ENCODE results near the gene ADGRG7. TPM values are rescaled to one million over a fixed set of nuclear protein-coding genes. Genes with fewer than 3 reads are reported as not detected.
"Not testable (repeated sequence)": the region's sequence is repeated elsewhere in the genome, so short reads cannot be mapped to it uniquely, and the experiment has no call there.

Gene ADGRG7
- polyA plus RNA-seq, 4 donors = 25.9 to 90.1 (median 48.2) TPM

DNA sequence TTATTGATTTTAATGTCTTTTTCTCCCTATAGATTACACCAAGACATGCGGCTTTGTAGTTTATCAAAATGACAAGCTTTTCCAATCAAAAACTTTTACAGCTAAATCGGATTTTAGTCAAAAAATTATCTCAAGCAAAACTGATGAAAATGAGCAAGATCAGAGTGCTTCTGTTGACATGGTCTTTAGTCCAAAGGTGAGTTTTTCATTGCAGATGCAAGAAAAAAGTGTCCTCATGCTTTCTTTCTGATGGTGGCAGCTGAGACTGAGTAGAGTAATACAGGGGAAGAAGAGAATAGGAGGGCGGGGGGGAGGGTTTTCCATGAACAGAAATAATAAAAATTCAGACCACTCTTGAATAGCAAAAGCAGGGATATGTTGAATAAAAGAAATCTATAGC is 36.5 kb downstream of the ADGRG7 start:
- no peak for FAIRE-seq
- Histone ChIP-seq H3K9me3 (ENCODE audit: control insufficient read depth in 2 of 2, insufficient read depth in 1 of 2, low read depth in 1 of 2, low read length in 1 of 2) (no peaks in the 10 kb centered on the region), H3K27me3 (ENCODE audit: control insufficient read depth in 3 of 3, insufficient read depth in 3 of 3, low read length in 3 of 3) (no peaks in the 10 kb centered on the region), H3K27ac (ENCODE audit: low read depth in 1 of 3, low read length in 2 of 3) (no peak overlapping the region), H3K4me1 (ENCODE audit: control insufficient read depth in 3 of 3, insufficient read depth in 2 of 3, low read depth in 1 of 3, low read length in 2 of 3) (peaks cover 0 to 18% (median 0%) of the 10 kb centered on the region in 3 donors), H3K36me3 (ENCODE audit: control insufficient read depth in 3 of 3, insufficient read depth in 2 of 3, low read depth in 1 of 3, low read length in 3 of 3) (peaks cover 0 to 17% (median 11%) of the 10 kb centered on the region in 3 donors), H3K4me3 (ENCODE audit: low read depth in 1 of 3, low read length in 3 of 3) (no peak overlapping the region)
- DNase-seq = peak in 1 of 2 donors; percentile 31
- WGBS, 3 donors = 80 to 85% (median 85%) methylated on average over 3 of the region's 3 CpGs

DNA sequence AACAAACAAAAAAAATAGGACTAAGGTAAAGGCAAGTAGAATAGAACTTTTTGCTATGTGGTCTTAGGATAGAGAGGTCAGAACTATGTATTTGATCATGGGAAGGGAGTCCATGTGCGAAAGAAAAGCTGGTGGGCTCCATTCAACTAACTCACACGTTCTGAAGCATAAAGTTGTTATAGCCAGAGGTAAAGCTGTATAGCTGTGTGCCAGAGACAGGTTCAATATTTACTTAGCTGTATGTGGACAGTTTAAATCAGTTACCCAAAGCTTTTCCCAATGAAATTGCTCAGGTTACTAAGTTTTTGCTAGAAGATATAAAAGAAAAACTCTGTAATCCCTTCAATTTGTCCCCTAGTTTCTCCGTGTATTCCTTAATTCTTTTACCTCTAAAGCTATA is 37.8 kb downstream of the ADGRG7 start:
- Histone ChIP-seq H3K4me1 (ENCODE audit: control insufficient read depth in 3 of 3, insufficient read depth in 2 of 3, low read depth in 1 of 3, low read length in 2 of 3) (peaks cover 0 to 8% (median 0%) of the 10 kb centered on the region in 3 donors), H3K36me3 (ENCODE audit: control insufficient read depth in 3 of 3, insufficient read depth in 2 of 3, low read depth in 1 of 3, low read length in 3 of 3) (peaks cover 0 to 17% (median 11%) of the 10 kb centered on the region in 3 donors), H3K9me3 (ENCODE audit: control insufficient read depth in 2 of 2, insufficient read depth in 1 of 2, low read depth in 1 of 2, low read length in 1 of 2) (no peaks in the 10 kb centered on the region), H3K27ac (ENCODE audit: low read depth in 1 of 3, low read length in 2 of 3) (no peak overlapping the region), H3K4me3 (ENCODE audit: low read depth in 1 of 3, low read length in 3 of 3) (no peak overlapping the region), H3K27me3 (ENCODE audit: control insufficient read depth in 3 of 3, insufficient read depth in 3 of 3, low read length in 3 of 3) (no peaks in the 10 kb centered on the region)
- FAIRE-seq = no peak
- 71 to 84% (median 83%) methylated on average over 3 of the region's 3 CpGs for WGBS, 3 donors
- no peak for DNase-seq

DNA sequence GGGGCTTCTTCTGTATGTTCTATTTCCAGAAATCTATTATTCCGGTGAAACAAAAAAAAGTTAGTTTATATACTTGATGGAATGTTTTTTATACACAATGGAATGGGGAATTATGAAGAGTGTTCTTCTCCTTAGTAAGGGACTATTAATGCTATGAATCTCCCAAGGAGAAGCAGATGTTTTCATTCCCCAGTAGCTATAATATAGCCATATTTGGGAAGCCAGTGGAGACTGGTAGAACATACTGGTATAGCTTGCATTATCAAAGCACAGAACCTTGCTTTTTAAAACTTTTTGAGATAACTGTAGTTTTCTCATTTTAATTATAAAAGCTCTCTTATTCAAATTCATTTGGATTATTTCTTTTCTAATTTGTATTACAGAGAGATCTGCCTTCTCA is 38.3 kb downstream of the ADGRG7 start:
- DNase-seq (no peak), FAIRE-seq (no peak)
- peaks cover 0 to 17% (median 12%) of the 10 kb centered on the region in 3 donors for H3K36me3 ChIP-seq (ENCODE audit: control insufficient read depth in 3 of 3, insufficient read depth in 2 of 3, low read depth in 1 of 3, low read length in 3 of 3)
- no peaks in the 10 kb centered on the region for H3K9me3 ChIP-seq (ENCODE audit: control insufficient read depth in 2 of 2, insufficient read depth in 1 of 2, low read depth in 1 of 2, low read length in 1 of 2)
- no peak overlapping the region for H3K27ac ChIP-seq (ENCODE audit: low read depth in 1 of 3, low read length in 2 of 3)
- peaks cover 0 to 5% (median 0%) of the 10 kb centered on the region in 3 donors for H3K4me1 ChIP-seq (ENCODE audit: control insufficient read depth in 3 of 3, insufficient read depth in 2 of 3, low read depth in 1 of 3, low read length in 2 of 3)
- WGBS, 3 donors = 64 to 98% (median 90%) methylated on average over 1 of the region's 1 CpG
- H3K4me3 ChIP-seq (ENCODE audit: low read depth in 1 of 3, low read length in 3 of 3) = no peak overlapping the region
- H3K27me3 ChIP-seq (ENCODE audit: control insufficient read depth in 3 of 3, insufficient read depth in 3 of 3, low read length in 3 of 3) = no peaks in the 10 kb centered on the region

DNA sequence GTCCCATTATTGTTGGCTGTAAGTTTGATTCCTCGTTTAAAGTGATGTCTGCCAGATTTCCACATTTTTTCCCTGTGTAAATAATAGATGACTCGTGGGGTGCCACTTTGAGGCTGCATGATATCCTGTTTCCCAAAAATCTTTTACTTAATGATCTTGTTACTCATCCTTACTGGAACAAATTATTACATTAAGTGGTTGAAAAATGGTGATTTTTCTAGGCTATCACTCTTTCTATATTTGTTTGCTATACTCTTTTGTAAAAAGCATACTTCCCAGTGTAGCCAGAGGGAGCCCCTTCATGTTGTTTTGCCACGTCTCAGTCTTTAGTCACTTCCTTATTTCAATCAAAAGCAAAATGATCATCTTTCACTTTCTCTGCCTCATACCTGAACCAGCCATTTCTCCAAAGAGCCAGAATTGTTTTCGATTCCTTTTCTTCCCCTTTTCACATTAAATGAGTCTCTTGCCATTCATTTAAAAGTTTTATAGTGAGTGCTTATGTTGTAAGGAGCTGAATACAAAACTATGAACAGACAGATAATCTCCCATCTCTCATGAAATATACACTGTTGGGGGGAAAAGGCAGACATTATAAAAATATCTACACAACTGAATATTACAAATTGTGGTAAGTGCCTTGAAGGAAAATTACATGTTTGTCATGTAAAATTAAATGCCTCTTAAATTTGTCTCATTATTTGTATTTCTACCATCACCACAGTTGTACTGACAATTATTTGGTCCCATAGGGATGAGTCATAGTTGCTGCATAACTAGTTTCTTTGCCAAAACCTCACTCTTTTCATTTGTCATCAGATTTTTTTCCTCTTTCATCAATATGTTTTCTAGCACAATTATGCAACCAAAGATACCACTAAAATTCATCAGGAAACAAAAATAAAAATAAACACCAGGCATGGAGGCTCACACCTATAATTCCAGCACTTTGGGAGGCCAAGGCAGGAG is 41.5 kb downstream of the ADGRG7 start:
- Histone ChIP-seq H3K27ac (ENCODE audit: low read depth in 1 of 3, low read length in 2 of 3) (no peak overlapping the region), H3K4me1 (ENCODE audit: control insufficient read depth in 3 of 3, insufficient read depth in 2 of 3, low read depth in 1 of 3, low read length in 2 of 3) (no peaks in the 10 kb centered on the region), H3K36me3 (ENCODE audit: control insufficient read depth in 3 of 3, insufficient read depth in 2 of 3, low read depth in 1 of 3, low read length in 3 of 3) (peaks cover 0 to 12% (median 9%) of the 10 kb centered on the region in 3 donors), H3K9me3 (ENCODE audit: control insufficient read depth in 2 of 2, insufficient read depth in 1 of 2, low read depth in 1 of 2, low read length in 1 of 2) (no peaks in the 10 kb centered on the region), H3K4me3 (ENCODE audit: low read depth in 1 of 3, low read length in 3 of 3) (no peak overlapping the region), H3K27me3 (ENCODE audit: control insufficient read depth in 3 of 3, insufficient read depth in 3 of 3, low read length in 3 of 3) (no peaks in the 10 kb centered on the region)
- FAIRE-seq (no peak), DNase-seq (no peak)
- 38 to 52% (median 50%) methylated on average over 4 of the region's 4 CpGs for WGBS, 3 donors

DNA sequence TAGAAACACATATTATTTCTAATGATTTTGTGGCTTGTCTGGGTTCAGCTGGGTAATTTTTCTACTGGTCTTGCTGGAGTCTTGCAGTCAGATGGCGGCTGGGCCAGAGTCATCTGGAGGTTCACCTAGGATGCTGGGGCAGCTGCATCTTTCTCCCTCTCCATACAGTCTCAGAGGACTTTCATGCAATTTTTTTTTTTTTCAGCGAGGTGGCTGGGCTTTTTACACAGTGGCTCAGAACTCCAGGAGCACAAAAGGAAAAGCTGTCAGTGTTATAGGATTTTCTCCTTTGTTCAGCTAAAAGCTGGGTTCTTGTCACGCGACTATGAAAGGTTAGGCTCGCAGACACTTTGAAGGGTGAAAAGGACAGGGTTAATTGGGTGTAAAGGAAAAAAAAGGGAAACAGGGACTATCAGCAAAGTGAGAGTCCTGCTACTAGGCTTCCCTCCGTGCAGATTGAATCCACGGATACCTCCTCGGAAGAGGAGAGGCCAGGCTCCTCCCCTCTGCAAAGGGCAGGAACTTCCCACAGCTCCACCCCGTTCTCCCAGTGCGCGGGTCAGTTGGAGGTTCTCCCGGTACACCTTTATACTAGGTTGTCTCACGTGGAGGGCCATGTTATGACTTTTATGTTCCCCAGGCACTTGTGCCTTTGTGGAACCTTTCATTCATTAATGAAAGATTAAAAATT is 44.3 kb downstream of the ADGRG7 start:
- no peaks in the 10 kb centered on the region for H3K9me3 ChIP-seq (ENCODE audit: control insufficient read depth in 2 of 2, insufficient read depth in 1 of 2, low read depth in 1 of 2, low read length in 1 of 2)
- H3K27me3 ChIP-seq (ENCODE audit: control insufficient read depth in 3 of 3, insufficient read depth in 3 of 3, low read length in 3 of 3) = no peaks in the 10 kb centered on the region
- DNase-seq (no peak), FAIRE-seq (no peak)
- H3K36me3 ChIP-seq (ENCODE audit: control insufficient read depth in 3 of 3, insufficient read depth in 2 of 3, low read depth in 1 of 3, low read length in 3 of 3) = peaks cover 0 to 12% (median 11%) of the 10 kb centered on the region in 3 donors
- no peaks in the 10 kb centered on the region for H3K4me1 ChIP-seq (ENCODE audit: control insufficient read depth in 3 of 3, insufficient read depth in 2 of 3, low read depth in 1 of 3, low read length in 2 of 3)
- H3K4me3 ChIP-seq (ENCODE audit: low read depth in 1 of 3, low read length in 3 of 3) = no peak overlapping the region
- WGBS, 3 donors = 86 to 96% (median 89%) methylated on average over 13 of the region's 13 CpGs
- no peak overlapping the region for H3K27ac ChIP-seq (ENCODE audit: low read depth in 1 of 3, low read length in 2 of 3)

DNA sequence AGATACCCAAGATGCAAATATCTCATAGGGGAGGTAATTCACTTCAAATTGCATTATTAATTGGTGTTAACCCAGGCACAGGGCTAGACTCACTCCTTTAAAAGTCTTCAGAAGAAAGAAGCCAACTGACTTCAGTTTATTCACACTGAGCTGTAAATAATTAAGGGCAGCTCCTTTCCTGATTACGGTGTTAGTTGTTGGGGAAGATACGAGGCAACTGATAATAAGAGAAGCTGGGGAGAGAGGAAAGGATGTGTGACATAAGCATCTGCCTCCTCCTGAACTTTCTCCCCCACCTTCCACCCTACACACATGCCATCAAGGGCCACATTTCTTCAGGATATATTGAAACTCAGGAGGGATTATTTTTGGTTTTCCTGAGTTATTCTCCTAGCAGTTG is 47.5 kb downstream of the ADGRG7 start:
- no peaks in the 10 kb centered on the region for H3K9me3 ChIP-seq (ENCODE audit: control insufficient read depth in 2 of 2, insufficient read depth in 1 of 2, low read depth in 1 of 2, low read length in 1 of 2)
- FAIRE-seq (no peak), DNase-seq (no peak)
- H3K4me1 ChIP-seq (ENCODE audit: control insufficient read depth in 3 of 3, insufficient read depth in 2 of 3, low read depth in 1 of 3, low read length in 2 of 3) = no peaks in the 10 kb centered on the region
- WGBS, 3 donors = 76 to 86% (median 77%) methylated on average over 2 of the region's 2 CpGs
- no peak overlapping the region for H3K4me3 ChIP-seq (ENCODE audit: low read depth in 1 of 3, low read length in 3 of 3)
- H3K36me3 ChIP-seq (ENCODE audit: control insufficient read depth in 3 of 3, insufficient read depth in 2 of 3, low read depth in 1 of 3, low read length in 3 of 3) = peaks cover 0 to 16% (median 15%) of the 10 kb centered on the region in 3 donors
- no peak overlapping the region for H3K27ac ChIP-seq (ENCODE audit: low read depth in 1 of 3, low read length in 2 of 3)
- no peaks in the 10 kb centered on the region for H3K27me3 ChIP-seq (ENCODE audit: control insufficient read depth in 3 of 3, insufficient read depth in 3 of 3, low read length in 3 of 3)

DNA sequence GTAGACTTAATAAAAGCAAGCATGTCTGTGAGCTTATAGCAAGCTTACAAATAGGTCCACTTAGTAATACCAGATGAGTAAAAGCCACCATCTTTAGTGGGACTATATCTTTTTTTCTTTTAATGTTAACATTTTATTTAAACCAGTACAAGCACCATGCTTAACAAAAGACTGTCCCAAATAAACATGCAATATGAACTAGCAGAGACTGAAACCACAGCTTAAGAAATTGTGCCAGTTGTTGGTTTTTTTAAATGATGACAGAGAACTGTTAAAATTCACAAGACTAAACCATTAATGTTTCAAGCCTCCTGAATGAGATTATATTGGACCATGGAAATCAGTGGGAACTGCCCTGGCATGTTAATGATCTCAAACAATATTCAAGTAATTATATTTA is 51.9 kb downstream of the ADGRG7 start:
- H3K4me3 ChIP-seq (ENCODE audit: low read depth in 1 of 3, low read length in 3 of 3); H3K27ac ChIP-seq (ENCODE audit: low read depth in 1 of 3, low read length in 2 of 3); H3K9me3 ChIP-seq (ENCODE audit: control insufficient read depth in 2 of 2, insufficient read depth in 1 of 2, low read depth in 1 of 2, low read length in 1 of 2); DNase-seq; H3K4me1 ChIP-seq (ENCODE audit: control insufficient read depth in 3 of 3, insufficient read depth in 2 of 3, low read depth in 1 of 3, low read length in 2 of 3); H3K27me3 ChIP-seq (ENCODE audit: control insufficient read depth in 3 of 3, insufficient read depth in 3 of 3, low read length in 3 of 3): not testable (repeated sequence)
- peak; percentile 5 for FAIRE-seq
- H3K36me3 ChIP-seq (ENCODE audit: control insufficient read depth in 3 of 3, insufficient read depth in 2 of 3, low read depth in 1 of 3, low read length in 3 of 3) = peaks cover 0 to 16% (median 10%) of the 10 kb centered on the region in 3 donors

DNA sequence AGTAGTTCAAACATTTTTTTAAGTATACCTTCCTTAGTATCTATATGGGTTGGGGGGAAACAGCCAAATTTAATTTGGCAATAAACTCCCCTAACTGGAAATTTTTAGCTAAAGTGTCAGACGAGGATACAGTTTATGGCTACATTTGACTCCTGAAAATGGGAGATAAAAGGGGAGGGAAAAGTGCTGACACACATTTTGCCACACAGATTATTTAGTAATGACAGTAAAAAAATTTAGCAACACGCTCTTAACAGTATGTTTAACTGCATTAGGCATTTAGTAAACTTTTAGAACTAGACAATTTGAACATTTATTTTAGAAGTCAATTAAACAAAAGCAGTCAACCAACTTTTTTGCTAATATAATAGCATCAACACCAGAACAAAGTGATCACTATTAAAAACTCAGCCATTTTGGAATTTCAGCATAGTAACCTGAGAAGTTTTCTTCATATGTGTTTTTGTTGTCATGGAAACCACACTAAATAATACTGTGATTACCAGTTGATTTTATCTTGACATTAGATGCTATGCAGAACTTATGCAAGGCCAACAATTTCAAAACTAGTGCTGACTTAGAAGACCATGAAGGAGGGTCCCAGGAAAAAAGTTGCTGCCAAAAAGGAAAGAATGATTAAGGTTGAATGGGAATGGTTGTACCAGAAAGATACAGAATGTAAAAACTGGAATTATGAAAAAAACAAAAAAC is 52.9 kb downstream of the ADGRG7 start:
- DNase-seq = no peak
- Histone ChIP-seq H3K4me3 (ENCODE audit: low read depth in 1 of 3, low read length in 3 of 3) (no peak overlapping the region), H3K4me1 (ENCODE audit: control insufficient read depth in 3 of 3, insufficient read depth in 2 of 3, low read depth in 1 of 3, low read length in 2 of 3) (no peaks in the 10 kb centered on the region), H3K9me3 (ENCODE audit: control insufficient read depth in 2 of 2, insufficient read depth in 1 of 2, low read depth in 1 of 2, low read length in 1 of 2) (peaks cover 0 to 3% of the 10 kb centered on the region in 2 donors), H3K36me3 (ENCODE audit: control insufficient read depth in 3 of 3, insufficient read depth in 2 of 3, low read depth in 1 of 3, low read length in 3 of 3) (peaks cover 0 to 13% (median 6%) of the 10 kb centered on the region in 3 donors), H3K27me3 (ENCODE audit: control insufficient read depth in 3 of 3, insufficient read depth in 3 of 3, low read length in 3 of 3) (no peaks in the 10 kb centered on the region), H3K27ac (ENCODE audit: low read depth in 1 of 3, low read length in 2 of 3) (no peak overlapping the region)
- 78 to 90% (median 80%) methylated on average over 2 of the region's 2 CpGs for WGBS, 3 donors
- no peak for FAIRE-seq
